Lower lobe of right lung (tissue), 2 donors: ENCODE data around the gene NUP214. TPM values are rescaled to one million over a fixed set of nuclear protein-coding genes. Genes with fewer than 3 reads are reported as not detected.
A peak's percentile ranks its signal among the peaks of the same experiment; 100 is the strongest.

Experiments used
- ATAC-seq, 2 donors: fragments of 200-7000 bp; cut with Tn5 transposase; one replicate each; pipeline ENCODE4 v1.9.1; 2020 to 2022; ENCODE audit warnings: mild to moderate bottlenecking in 2 of 2, moderate library complexity in 2 of 2
- DNase-seq: peaks from one replicate; pipeline ENCODE4 v3.0.0-alpha.2; 2020
- H3K27ac ChIP-seq: fragments of 200-600 bp; one replicate; pipeline ENCODE4 v1.8.0; 2022
- H3K27me3 ChIP-seq: fragments of 200-600 bp; one replicate; pipeline ENCODE4 v1.8.0; 2022; ENCODE audit warnings: low read depth
- H3K36me3 ChIP-seq: fragments of 200-600 bp; one replicate; pipeline ENCODE4 v1.8.0; 2022; ENCODE audit warnings: mild to moderate bottlenecking
- H3K4me1 ChIP-seq: fragments of 200-600 bp; one replicate; pipeline ENCODE4 v1.8.0; 2022
- H3K4me3 ChIP-seq: fragments of 200-600 bp; one replicate; pipeline ENCODE4 v1.8.0; 2022; ENCODE audit warnings: mild to moderate bottlenecking
- H3K9me3 ChIP-seq: fragments of 200-600 bp; one replicate; pipeline ENCODE4 v1.8.0; 2022
- intact Hi-C: fragments of 100-400 bp; cut with DNase I; formaldehyde crosslinking; loops from one replicate; pipeline ENCODE4 v1.11.0; 2022
- total RNA-seq: library from RNA; stranded (reverse); fragmentation: NEBNext Ultra II Directional; extraction: Animal tissue kit (Norgen Biotek cat#: 25700); gene quantifications from one replicate; pipeline ENCODE4 v1.2.1, GENCODE V29; 2021
- TF ChIP-seq, protein P1 (sequence below): fragments of 200-600 bp; IDR thresholded peaks from one replicate; pipeline ENCODE4 v1.8.0; 2022; ENCODE audit warnings: antibody characterized with exemption, mild to moderate bottlenecking
- donor health status: DM: no; HTN: yes; CAD: no; lungs with severe emphysema.

Gene NUP214
- total RNA-seq, 1 donor from 2014 or later, result 61.4 TPM

DNA sequence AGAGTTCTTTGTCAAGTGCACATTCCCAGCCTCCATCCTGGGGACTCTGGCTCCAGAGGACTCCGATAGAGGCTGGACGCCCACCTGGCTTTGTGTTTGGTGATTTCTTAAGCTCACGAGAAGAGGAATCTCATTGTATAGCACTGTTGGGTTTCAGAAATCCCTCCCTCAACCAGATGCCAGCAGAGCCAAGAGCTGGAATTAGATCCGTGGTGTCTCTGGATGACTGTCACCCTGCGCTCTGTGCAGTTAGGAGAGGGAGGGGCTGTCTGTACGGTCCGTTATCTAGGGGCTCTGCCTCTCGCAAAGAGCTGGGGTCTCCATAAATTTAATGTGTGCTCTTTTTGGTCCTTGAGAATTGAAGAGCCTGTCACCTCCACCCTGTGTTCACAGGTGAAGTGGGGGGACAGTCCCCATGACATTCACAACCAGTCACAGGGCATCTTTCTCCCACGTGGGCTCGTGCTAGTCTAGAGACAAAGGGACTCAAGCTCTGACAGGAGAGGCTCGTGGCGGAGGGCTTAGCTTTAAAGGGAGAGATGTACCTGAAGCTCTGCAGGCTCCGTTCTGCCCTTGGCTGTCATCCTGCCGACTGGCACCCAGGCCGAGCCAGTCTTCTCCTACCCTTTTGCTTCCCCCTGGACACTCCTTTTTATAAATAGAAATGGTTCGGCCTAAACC lies 109.6 kb downstream of the NUP214 start:
- Histone ChIP-seq H3K36me3 (peaks cover 62% of the 10 kb centered on the region), H3K9me3 (no peaks in the 10 kb centered on the region), H3K4me1 (peaks cover 28% of the 10 kb centered on the region), H3K27ac (no peak overlapping the region), H3K27me3 (no peaks in the 10 kb centered on the region), H3K4me3 (no peak overlapping the region)
- intact Hi-C loops, result no loop called here
- no peak for DNase-seq
- ATAC-seq, result no peak
- TF ChIP-seq, protein P1, sequence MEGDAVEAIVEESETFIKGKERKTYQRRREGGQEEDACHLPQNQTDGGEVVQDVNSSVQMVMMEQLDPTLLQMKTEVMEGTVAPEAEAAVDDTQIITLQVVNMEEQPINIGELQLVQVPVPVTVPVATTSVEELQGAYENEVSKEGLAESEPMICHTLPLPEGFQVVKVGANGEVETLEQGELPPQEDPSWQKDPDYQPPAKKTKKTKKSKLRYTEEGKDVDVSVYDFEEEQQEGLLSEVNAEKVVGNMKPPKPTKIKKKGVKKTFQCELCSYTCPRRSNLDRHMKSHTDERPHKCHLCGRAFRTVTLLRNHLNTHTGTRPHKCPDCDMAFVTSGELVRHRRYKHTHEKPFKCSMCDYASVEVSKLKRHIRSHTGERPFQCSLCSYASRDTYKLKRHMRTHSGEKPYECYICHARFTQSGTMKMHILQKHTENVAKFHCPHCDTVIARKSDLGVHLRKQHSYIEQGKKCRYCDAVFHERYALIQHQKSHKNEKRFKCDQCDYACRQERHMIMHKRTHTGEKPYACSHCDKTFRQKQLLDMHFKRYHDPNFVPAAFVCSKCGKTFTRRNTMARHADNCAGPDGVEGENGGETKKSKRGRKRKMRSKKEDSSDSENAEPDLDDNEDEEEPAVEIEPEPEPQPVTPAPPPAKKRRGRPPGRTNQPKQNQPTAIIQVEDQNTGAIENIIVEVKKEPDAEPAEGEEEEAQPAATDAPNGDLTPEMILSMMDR, result no peak

DNA sequence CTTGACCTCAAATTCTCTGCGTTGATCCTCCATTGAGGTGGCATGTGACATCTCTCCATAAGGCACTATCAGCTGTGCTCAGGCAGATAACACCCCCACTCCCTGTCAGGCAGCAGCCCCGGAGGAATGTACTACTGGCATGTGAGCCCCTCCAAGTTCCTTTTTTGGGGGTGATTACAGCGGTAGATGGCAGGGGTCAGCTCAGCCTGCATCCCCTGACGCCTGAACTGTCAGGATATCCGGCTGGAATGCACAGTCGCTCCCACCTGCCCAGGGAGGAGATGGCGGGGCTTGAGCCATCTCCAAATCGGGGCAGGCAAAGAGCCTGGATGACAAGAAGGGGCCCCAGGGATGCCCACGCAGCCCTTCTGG lies 110.1 kb downstream of the NUP214 start:
- intact Hi-C loops, result no loop called here
- Histone ChIP-seq H3K27ac (no peak overlapping the region), H3K9me3 (no peaks in the 10 kb centered on the region), H3K4me1 (peaks cover 28% of the 10 kb centered on the region), H3K4me3 (no peak overlapping the region), H3K27me3 (no peaks in the 10 kb centered on the region), H3K36me3 (peaks cover 57% of the 10 kb centered on the region)
- no peak for ATAC-seq
- no peak for DNase-seq
- TF ChIP-seq, protein P1, result no peak

DNA sequence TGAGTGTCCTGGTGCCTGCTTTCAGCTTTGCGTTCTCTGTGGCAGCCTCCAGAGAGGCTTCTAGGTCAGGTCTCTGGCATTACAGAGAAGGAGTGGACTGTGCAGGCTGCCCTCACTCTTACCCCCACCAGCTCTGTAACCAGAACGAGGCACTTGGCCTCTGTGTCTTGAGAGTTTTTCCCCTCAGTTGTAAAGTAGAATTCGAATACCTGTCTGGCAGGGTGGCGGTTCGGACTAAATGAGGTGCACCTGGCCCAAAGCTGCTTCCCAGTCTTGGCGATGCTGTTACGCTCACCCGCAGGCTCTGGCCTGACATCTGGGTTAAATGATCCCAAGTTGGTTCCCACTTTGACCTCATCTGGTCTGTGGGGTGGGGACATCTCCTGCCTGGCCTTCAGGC lies 110.8 kb downstream of the NUP214 start:
- no peak overlapping the region for H3K27ac ChIP-seq
- no peak overlapping the region for H3K4me3 ChIP-seq
- no peak for ATAC-seq
- TF ChIP-seq, protein P1, result no peak
- peaks cover 50% of the 10 kb centered on the region for H3K36me3 ChIP-seq
- DNase-seq, result no peak
- H3K27me3 ChIP-seq, result no peaks in the 10 kb centered on the region
- intact Hi-C loops, result no loop called here
- H3K4me1 ChIP-seq, result peaks cover 28% of the 10 kb centered on the region
- H3K9me3 ChIP-seq, result no peaks in the 10 kb centered on the region

DNA sequence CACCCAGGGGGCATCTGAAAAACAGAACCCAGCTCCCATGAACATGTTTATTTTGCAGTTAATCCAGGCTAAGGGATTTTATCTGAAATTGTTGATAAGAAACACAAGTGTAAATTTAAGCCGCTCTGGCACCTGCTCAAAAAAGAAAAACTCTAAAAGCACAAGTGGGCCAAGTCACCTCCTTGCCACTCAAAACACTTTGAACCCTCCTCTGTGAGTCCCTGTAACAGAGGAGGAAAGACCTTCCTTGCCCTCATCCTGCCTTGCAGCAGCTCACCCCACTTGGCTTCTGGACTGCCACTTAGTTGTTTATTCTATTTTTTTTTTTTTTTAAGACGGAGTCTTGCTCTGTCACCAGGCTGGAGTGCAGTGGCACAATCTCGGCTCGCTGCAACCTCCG lies 111.4 kb downstream of the NUP214 start:
- DNase-seq (no peak), ATAC-seq (peak; percentile 54 to 58)
- Histone ChIP-seq H3K36me3 (peaks cover 44% of the 10 kb centered on the region), H3K9me3 (no peaks in the 10 kb centered on the region), H3K4me3 (no peak overlapping the region), H3K27me3 (no peaks in the 10 kb centered on the region), H3K4me1 (peaks cover 28% of the 10 kb centered on the region), H3K27ac (no peak overlapping the region)
- intact Hi-C loops, result no loop called here
- TF ChIP-seq, protein P1, result no peak

DNA sequence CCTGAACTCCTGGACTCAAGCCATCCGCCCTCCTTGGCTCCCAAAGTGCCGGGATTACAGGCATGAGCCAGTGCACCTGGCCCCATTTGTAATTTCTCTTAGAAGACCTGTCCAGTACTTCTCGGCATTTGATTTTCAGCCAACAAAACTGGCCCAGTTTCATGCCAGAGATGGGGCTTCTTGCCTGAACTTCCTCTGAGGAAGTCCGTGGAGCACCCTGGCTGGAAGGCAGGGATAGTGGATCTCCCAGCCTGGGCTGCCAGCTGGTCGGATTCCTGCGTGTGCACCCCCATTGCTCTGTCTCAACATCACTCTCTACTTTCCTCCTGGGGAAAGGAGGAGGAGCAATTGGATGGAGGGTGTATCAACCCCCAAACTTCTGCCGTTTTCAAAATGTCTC lies 111.9 kb downstream of the NUP214 start:
- no peaks in the 10 kb centered on the region for H3K9me3 ChIP-seq
- H3K4me1 ChIP-seq, result peaks cover 28% of the 10 kb centered on the region
- H3K36me3 ChIP-seq, result peaks cover 39% of the 10 kb centered on the region
- peak overlapping the region; percentile 69 for H3K27ac ChIP-seq
- intact Hi-C loops, result no loop called here
- TF ChIP-seq, protein P1, result no peak
- ATAC-seq, result no peak
- H3K4me3 ChIP-seq, result no peak overlapping the region
- DNase-seq, result no peak
- H3K27me3 ChIP-seq, result no peaks in the 10 kb centered on the region
